Panc1 (cell line): ENCODE results near the gene CA10. TPM values are rescaled to one million over a fixed set of nuclear protein-coding genes. Genes with fewer than 3 reads are reported as not detected.

Source experiments
- ATAC-seq: fragments of 200-7000 bp; cut with Tn5 transposase; 2 replicates; pipeline ENCODE4 v1.9.1; 2020; ENCODE audit warnings: mild to moderate bottlenecking, moderate library complexity
- BruUV-seq: library from RNA; stranded (reverse); fragments of 400-500 nt; replicated peaks from 2 replicates; lab custom pipeline; 2021; lab: Mats Ljungman, UMichigan
- CTCF ChIA-PET: fragments of 300-600 bp; sonication (Branson Sonifier 250); formaldehyde crosslinking; loops from one replicate; lab custom pipeline; 2022; ENCODE audit warnings: antibody characterized with exemption; lab: Charles Lee
- POLR2A ChIA-PET: fragments of 300-600 bp; sonication (Branson Sonifier 250); formaldehyde crosslinking; loops from one replicate; lab custom pipeline; 2022; ENCODE audit warnings: antibody characterized with exemption; lab: Charles Lee
- DNase-seq: peaks from one replicate; pipeline ENCODE4 v3.0.0-alpha.2; 2010; ENCODE audit warnings: low read depth, low spot score
- H3K27ac ChIP-seq: 2 replicates; pipeline ENCODE4 v1.5.1; 2011; ENCODE audit warnings: mild to moderate bottlenecking, low read length, inconsistent platforms
- H3K27me3 ChIP-seq: fragments of 200-500 bp; sonication (Bioruptor generic); 2 replicates; pipeline ENCODE4 v1.6.0; 2014; ENCODE audit warnings: low read length, inconsistent platforms; ENCODE audit not compliant: control insufficient read depth, insufficient read depth
- H3K36me3 ChIP-seq: fragments of 200-500 bp; sonication (Bioruptor generic); 2 replicates; pipeline ENCODE4 v1.5.1; 2014; ENCODE audit warnings: inconsistent platforms, mild to moderate bottlenecking, low read length, moderate library complexity; ENCODE audit not compliant: control insufficient read depth, insufficient read depth
- H3K4me1 ChIP-seq: 2 replicates; pipeline ENCODE4 v1.5.1; 2011; ENCODE audit warnings: inconsistent platforms, mild to moderate bottlenecking, low read length, moderate library complexity; ENCODE audit not compliant: control insufficient read depth, insufficient read depth
- H3K4me3 ChIP-seq, 2 experiments: 2 replicates each; pipeline ENCODE4 v1.5.1; 2011 to 2012; ENCODE audit warnings: low read depth in 2 of 2, low read length in 2 of 2, mild to moderate bottlenecking in 2 of 2, inconsistent platforms in 1 of 2, moderate library complexity in 1 of 2
- H3K9me3 ChIP-seq: fragments of 200-500 bp; sonication (Bioruptor generic); 2 replicates; pipeline ENCODE4 v1.5.1; 2014; ENCODE audit warnings: low read depth, mild to moderate bottlenecking, inconsistent platforms, low read length, moderate library complexity; ENCODE audit not compliant: control insufficient read depth, insufficient read depth
- POLR2AphosphoS5 ChIP-seq: IDR thresholded peaks from 2 replicates; pipeline ENCODE4 v1.6.1; 2012; ENCODE audit warnings: mild to moderate bottlenecking, low read depth, low read length, moderate library complexity
- SIN3A ChIP-seq: IDR thresholded peaks from 2 replicates; pipeline ENCODE4 v1.6.1; 2012; ENCODE audit warnings: low read depth, mild to moderate bottlenecking, low read length, moderate library complexity, borderline replicate concordance; ENCODE audit not compliant: insufficient read depth
- TCF7L2 ChIP-seq: IDR thresholded peaks from 2 replicates; pipeline ENCODE4 v1.6.1; 2011; ENCODE audit warnings: mild to moderate bottlenecking, low read depth, low read length, inconsistent platforms
- in situ Hi-C: cut with HindIII; loops from 2 replicates; pipeline ENCODE4 v1.10.0; 2016; ENCODE audit warnings: low sequenced_read_pairs, low pct_unique_long_range_greater_than_20kb
- intact Hi-C: fragments of 100-400 bp; cut with micrococcal nuclease; formaldehyde crosslinking; loops from one replicate; pipeline ENCODE4 v1.10.0; 2022; ENCODE audit not compliant: unreplicated experiment
- total RNA-seq: library from RNA; stranded (reverse); gene quantifications from one replicate; pipeline ENCODE4 v1.2.1, GENCODE V29; 2021; ENCODE audit not compliant: unreplicated experiment
- TF ChIP-seq, protein P1 (sequence below), 2 experiments: IDR thresholded peaks; 2 replicates each; pipeline ENCODE4 v1.6.1; 2011 to 2012; ENCODE audit warnings: low read depth in 2 of 2, control low read depth in 1 of 2, low read length in 1 of 2, mild to moderate bottlenecking in 1 of 2, moderate library complexity in 1 of 2; ENCODE audit not compliant: insufficient read depth in 1 of 2
- TF ChIP-seq, protein P2 (sequence below): fragments of 450-650 bp; IDR thresholded peaks from 2 replicates; pipeline ENCODE4 v1.5.1; 2017; ENCODE audit warnings: mild to moderate bottlenecking

The CA10 gene
- total RNA-seq, 1 experiment from 2014 or later = not detected

DNA sequence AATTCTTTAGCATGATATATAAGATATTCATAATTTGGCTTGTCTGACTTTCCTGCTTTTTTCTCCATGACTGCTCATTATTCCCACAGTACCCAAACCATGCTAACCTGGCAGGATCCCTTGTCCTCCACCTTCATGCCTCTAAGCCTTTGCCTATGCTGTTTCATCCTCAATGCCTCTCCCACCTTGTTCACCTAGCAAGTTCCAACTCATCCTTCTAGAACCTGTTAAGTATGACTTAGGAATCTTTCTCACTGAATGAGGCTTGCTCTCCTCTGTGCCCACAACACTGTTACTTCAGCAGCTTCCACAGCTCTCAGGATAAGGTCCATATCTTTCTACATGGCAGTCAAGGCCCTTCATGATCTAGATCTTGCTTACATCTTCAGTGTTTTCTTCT is 34.0 kb downstream of the CA10 start:
- ChIA-PET POLR2A (no interaction called here), CTCF (no interaction called here)
- no peaks in the 10 kb centered on the region for H3K4me1 ChIP-seq
- no peak for TF ChIP-seq POLR2AphosphoS5
- TF ChIP-seq, protein P1, sequence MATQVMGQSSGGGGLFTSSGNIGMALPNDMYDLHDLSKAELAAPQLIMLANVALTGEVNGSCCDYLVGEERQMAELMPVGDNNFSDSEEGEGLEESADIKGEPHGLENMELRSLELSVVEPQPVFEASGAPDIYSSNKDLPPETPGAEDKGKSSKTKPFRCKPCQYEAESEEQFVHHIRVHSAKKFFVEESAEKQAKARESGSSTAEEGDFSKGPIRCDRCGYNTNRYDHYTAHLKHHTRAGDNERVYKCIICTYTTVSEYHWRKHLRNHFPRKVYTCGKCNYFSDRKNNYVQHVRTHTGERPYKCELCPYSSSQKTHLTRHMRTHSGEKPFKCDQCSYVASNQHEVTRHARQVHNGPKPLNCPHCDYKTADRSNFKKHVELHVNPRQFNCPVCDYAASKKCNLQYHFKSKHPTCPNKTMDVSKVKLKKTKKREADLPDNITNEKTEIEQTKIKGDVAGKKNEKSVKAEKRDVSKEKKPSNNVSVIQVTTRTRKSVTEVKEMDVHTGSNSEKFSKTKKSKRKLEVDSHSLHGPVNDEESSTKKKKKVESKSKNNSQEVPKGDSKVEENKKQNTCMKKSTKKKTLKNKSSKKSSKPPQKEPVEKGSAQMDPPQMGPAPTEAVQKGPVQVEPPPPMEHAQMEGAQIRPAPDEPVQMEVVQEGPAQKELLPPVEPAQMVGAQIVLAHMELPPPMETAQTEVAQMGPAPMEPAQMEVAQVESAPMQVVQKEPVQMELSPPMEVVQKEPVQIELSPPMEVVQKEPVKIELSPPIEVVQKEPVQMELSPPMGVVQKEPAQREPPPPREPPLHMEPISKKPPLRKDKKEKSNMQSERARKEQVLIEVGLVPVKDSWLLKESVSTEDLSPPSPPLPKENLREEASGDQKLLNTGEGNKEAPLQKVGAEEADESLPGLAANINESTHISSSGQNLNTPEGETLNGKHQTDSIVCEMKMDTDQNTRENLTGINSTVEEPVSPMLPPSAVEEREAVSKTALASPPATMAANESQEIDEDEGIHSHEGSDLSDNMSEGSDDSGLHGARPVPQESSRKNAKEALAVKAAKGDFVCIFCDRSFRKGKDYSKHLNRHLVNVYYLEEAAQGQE (IDR thresholded peaks at IDR 0.05; ENCODE audit: insufficient read depth in 1 of 2, low read depth in 2 of 2, low read length in 1 of 2) = no peak
- TF ChIP-seq, protein P2, sequence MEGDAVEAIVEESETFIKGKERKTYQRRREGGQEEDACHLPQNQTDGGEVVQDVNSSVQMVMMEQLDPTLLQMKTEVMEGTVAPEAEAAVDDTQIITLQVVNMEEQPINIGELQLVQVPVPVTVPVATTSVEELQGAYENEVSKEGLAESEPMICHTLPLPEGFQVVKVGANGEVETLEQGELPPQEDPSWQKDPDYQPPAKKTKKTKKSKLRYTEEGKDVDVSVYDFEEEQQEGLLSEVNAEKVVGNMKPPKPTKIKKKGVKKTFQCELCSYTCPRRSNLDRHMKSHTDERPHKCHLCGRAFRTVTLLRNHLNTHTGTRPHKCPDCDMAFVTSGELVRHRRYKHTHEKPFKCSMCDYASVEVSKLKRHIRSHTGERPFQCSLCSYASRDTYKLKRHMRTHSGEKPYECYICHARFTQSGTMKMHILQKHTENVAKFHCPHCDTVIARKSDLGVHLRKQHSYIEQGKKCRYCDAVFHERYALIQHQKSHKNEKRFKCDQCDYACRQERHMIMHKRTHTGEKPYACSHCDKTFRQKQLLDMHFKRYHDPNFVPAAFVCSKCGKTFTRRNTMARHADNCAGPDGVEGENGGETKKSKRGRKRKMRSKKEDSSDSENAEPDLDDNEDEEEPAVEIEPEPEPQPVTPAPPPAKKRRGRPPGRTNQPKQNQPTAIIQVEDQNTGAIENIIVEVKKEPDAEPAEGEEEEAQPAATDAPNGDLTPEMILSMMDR = no peak
- TF ChIP-seq SIN3A = no peak
- no peak for TF ChIP-seq TCF7L2
- no peak overlapping the region for H3K4me3 ChIP-seq
- H3K36me3 ChIP-seq = no peaks in the 10 kb centered on the region
- H3K9me3 ChIP-seq = no peaks in the 10 kb centered on the region
- ATAC-seq (no peak), DNase-seq (no peak)
- no peaks in the 10 kb centered on the region for H3K27me3 ChIP-seq
- in situ Hi-C loops = no loop called here
- no peak overlapping the region for H3K27ac ChIP-seq
- intact Hi-C loops = no loop called here
- no TSS peak for BruUV-seq

- Histone ChIP-seq H3K4me1 (no peaks in the 10 kb centered on the region), H3K36me3 (no peaks in the 10 kb centered on the region), H3K9me3 (no peaks in the 10 kb centered on the region), H3K27ac (no peak overlapping the region), H3K27me3 (no peaks in the 10 kb centered on the region), H3K4me3 (no peak overlapping the region)
- in situ Hi-C loops (no loop called here), intact Hi-C loops (no loop called here)
- ATAC-seq (no peak), DNase-seq (no peak)
- ChIA-PET POLR2A (no interaction called here), CTCF (no interaction called here)
- TF ChIP-seq SIN3A = no peak
- TF ChIP-seq, protein P1 (IDR thresholded peaks at IDR 0.05; ENCODE audit: insufficient read depth in 1 of 2, low read depth in 2 of 2, low read length in 1 of 2) = no peak
- TF ChIP-seq POLR2AphosphoS5 = no peak
- TF ChIP-seq TCF7L2 = no peak
- TF ChIP-seq, protein P2 = no peak
- no TSS peak for BruUV-seq
Observed at GRCh38 chr17:52120465-52120864, 38.0 kb downstream of the CA10 start.
